A549 treated with GW870086 at 1 μM for 4 hours (cell line): ENCODE results near the gene SRSF11. TPM values are rescaled to one million over a fixed set of nuclear protein-coding genes. Genes with fewer than 3 reads are reported as not detected.

Experiments
- total RNA-seq: library from RNA; stranded (reverse); fragments of 200-300 nt; extraction: Qiagen RNA extraction; gene quantifications from 5 replicates; pipeline ENCODE4 v1.2.3, GENCODE V29; 2022; ENCODE audit warnings: low read depth

SRSF11 gene, protein sequence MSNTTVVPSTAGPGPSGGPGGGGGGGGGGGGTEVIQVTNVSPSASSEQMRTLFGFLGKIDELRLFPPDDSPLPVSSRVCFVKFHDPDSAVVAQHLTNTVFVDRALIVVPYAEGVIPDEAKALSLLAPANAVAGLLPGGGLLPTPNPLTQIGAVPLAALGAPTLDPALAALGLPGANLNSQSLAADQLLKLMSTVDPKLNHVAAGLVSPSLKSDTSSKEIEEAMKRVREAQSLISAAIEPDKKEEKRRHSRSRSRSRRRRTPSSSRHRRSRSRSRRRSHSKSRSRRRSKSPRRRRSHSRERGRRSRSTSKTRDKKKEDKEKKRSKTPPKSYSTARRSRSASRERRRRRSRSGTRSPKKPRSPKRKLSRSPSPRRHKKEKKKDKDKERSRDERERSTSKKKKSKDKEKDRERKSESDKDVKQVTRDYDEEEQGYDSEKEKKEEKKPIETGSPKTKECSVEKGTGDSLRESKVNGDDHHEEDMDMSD
- 55.0 to 81.6 TPM (median 70.7 TPM) in 5 replicates for total RNA-seq

DNA sequence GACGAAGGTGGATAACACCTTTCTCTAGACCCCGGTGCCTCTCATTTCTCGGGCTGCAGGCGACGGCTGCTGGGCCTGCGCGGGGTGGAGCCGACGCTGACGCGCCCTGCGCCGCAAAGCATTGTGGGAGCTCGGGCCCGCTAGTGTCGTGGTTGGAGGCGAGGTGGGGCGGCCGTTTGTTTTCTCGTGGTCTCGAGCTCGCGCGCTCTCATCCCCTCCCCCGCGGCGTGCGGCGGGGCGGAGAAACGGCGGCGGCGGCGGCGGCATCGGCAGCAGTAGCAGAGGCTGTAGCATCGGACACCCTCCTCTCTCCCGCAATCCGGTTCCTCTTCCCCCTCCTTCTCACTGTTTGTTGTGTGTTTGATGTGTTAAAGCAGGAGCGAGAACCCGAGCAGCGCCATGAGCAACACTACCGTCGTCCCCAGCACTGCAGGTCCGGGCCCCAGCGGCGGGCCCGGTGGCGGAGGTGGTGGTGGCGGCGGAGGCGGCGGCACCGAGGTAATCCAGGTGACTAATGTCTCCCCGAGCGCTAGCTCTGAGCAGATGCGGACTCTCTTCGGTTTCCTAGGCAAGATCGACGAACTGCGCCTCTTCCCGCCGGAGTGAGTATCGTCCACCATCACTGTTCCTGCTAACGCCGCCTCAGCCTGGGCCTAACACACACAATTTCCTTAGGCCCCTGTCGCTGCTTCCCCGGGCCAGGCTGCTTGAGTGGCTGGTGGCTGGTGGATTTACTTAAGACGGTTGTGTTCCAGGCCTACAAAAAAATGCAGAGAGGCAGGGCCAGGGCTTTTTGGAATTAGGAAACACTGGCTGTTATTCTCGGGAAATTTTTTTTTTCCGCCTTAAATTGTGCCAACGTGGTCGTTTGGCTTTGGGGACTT, at the start of gene SRSF11:
Gene SRSF11 (plus strand): TSS at position 143 of the 884 bp plus-strand sequence. CDS start 257 bp downstream, at position 400.

DNA sequence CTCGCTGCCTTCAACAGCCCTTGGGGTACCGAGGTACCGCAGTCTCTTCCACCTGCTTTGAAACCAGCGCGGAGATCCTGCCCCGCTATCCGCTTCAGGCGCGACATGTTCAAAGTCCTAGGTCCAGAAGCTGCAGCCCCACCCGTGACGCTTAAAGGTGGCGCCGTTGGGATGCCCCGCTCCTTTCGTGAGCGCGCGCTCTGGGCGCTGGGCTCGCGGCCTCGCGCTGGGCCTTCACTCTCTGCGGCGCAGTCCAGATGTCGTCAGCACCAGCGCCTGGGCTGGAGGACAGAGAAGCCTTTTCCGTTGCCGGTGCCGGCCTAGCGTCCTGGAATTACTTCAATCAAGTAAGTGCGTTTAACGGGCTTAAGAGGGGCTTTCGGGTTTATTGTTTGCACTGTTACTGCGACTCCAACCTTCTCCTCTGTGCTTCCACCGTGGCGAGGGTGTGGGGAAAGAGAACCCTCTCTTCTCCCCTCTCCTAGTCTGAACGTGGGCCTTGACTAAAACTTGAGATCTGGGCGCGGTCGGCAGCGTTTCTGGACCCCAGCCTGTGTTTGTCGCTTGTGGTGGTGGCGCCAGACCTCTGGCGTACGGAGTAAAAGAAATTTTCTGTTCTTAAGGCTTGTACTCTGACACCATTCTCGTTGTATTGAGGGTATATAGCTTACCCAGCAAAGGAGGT, 15.6 kb upstream of the SRSF11 start, which contains the start of gene LRRC40:
Gene LRRC40 (minus strand): TSS at position 146 of the 685 bp plus-strand sequence. CDS start 39 bp downstream, at position 107.

Other genes with a start within 250 kb of the SRSF11 start
- 7.5 to 11.2 TPM (median 9.6 TPM) in 5 replicates for gene LRRC40, start 15.8 kb upstream of the SRSF11 start, total RNA-seq
- gene ANKRD13C, start 133.3 kb downstream of the SRSF11 start, total RNA-seq, result 6.7 to 9.3 TPM (median 7.9 TPM) in 5 replicates
- gene CTH, start 189.9 kb downstream of the SRSF11 start, total RNA-seq, result 1.1 to 2.3 TPM (median 1.7 TPM) in 5 replicates